ENCODE measurements around the gene ZNF24.

- TF ChIP-seq CTCF (IDR thresholded peaks at IDR 0.05) (no peak), POLR2A (IDR thresholded peaks at IDR 0.05) (no peak)
These were observed 708 bp downstream of the ZNF24 start for GRCh38 chr18:35343488-35343935.
